HG02852 (cell line): ENCODE data around the gene NCOR1.
"Not testable (repeated sequence)": the region's sequence is repeated elsewhere in the genome, so short reads cannot be mapped to it uniquely, and the experiment has no call there.

Experiments used
- ATAC-seq: cut with Tn5 transposase; IDR thresholded peaks from one replicate; pipeline ENCODE4 v1.9.1; 2021; ENCODE audit warnings: mild to moderate bottlenecking, moderate library complexity; ENCODE audit not compliant: unreplicated experiment

The NCOR1 gene

GRCh38 chr17:16101440-16101839, 113.9 kb downstream of the NCOR1 start:
- ATAC-seq: no peak

- no peak for ATAC-seq
These were observed 114.5 kb downstream of the NCOR1 start for GRCh38 chr17:16100737-16101400.

DNA sequence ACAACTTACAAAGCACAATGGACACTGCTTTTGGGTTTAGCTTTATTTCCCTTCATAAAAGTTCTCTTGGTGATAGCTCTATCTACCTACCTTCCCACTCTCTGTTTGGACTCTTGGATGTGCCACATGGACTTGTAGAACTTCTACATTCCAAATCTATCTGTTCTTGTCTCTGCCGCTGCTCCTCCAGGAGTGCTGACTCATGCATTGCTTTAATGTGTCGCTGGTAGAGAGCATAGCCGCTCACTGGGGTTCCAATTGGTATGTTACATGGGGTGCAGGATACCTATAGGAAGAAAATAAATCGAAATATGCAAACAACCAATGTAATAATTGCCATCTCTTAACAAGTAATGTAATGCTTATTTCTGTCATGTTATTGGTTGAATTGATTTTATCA, 123.6 kb downstream of the NCOR1 start:
- no peak for ATAC-seq

DNA sequence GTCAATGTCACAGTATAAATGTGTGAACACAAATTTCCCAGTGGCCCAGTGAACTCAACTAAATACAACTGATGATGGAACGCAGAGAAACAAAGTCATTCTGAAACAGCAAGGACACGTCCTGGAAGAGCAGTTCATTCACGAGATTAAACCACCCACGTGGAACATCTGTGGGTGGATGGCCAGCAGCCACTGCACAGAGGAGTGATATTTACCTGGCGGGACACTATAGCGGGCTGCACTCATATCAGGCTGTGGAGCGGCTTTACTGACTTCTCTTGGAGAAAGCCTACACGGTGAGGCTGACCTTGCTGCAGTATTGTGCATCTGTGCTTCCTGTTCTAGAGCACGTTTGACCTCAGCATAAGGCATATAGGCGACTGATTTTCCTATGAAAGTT, 128.4 kb downstream of the NCOR1 start:
- ATAC-seq: no peak

DNA sequence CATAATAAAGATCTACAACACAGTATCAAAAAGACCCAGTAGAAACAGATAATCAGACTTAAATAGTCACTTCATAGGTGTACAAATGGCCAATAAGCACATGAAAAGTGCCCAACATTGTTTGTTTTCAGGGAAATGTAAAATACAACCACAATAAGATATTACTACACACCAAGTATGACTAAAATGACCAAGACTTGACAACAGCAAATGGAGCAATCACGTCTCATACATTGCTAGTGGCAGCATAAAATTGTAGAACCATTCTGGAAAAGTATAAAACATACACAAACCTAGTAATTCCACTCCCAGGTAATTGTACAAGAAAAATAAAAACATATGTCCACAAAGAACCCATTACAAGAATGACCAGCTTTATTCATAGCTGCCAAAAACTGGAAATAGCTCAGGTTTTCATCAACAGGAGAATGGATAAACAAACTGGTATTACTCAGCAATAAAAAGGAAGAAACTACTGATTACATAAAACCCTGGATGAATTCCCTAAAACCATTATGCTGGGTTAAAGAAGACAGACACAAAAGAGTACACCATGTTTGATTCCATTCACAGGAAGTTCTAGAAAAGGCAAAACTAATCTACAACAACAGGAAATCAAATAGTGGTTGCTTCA, 130.2 kb downstream of the NCOR1 start:
- ATAC-seq: no peak

- ATAC-seq: no peak
These were observed 132.1 kb downstream of the NCOR1 start for GRCh38 chr17:16083223-16083622.

DNA sequence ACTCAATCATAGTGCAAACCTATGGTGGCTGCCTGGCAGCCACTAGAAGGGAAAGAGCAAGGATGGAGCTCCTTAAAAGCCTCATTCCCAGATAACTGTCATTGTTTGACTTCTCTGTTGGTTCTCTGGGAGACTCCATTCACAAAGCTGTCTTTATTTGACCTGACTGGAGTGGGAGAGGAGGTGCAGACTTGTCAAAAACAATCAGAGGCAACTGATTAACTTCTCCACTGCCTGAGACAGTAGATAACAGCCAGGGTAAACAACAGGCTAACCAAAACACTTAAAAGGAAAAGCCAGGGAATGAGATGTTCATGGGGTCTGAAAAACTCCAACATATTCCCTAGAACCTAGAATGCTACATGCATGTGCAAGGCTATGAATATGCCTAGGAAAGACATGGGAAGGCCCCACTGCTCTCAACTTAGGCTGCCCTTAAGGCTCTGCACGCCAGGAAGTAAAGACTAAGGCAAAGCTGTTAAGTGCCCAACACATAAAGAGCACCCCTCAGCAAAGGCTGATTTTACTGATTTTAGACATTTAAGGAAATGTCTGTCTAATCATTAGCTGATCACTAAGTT, 133.7 kb downstream of the NCOR1 start:
- no peak for ATAC-seq

- ATAC-seq: no peak
These were observed 135.0 kb downstream of the NCOR1 start for GRCh38 chr17:16080366-16080765.

GRCh38 chr17:16075949-16076348, 139.4 kb downstream of the NCOR1 start:
- ATAC-seq: no peak

GRCh38 chr17:16074423-16074822, 140.9 kb downstream of the NCOR1 start:
- ATAC-seq: no peak

- ATAC-seq: no peak
These were observed 141.5 kb downstream of the NCOR1 start for GRCh38 chr17:16073845-16074244.

- ATAC-seq: no peak
These were observed 143.3 kb downstream of the NCOR1 start for GRCh38 chr17:16072031-16072430.

DNA sequence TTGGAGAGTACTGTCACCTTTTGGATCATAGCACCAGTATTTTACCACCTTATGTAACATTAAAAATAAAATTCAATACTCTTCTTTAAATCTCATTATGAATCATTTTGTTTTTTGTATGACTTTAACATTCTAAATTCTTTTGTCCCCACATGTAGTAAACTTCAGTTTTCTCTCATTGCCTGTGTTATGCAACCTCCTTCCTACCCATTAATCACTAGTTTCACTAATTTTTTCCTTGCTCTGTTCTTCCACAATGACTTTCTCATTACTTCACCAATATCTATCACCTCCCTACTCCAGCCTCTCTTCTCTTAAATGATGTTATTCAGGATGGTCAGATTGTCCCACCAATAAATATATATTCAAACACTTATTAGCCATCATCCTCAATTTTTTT, 147.0 kb downstream of the NCOR1 start:
- ATAC-seq: no peak

- ATAC-seq: no peak
These were observed 149.2 kb downstream of the NCOR1 start for GRCh38 chr17:16066125-16066524.

- no peak for ATAC-seq
These were observed 153.7 kb downstream of the NCOR1 start for GRCh38 chr17:16061631-16062030.

- not testable (repeated sequence) for ATAC-seq
These were observed 160.2 kb downstream of the NCOR1 start for GRCh38 chr17:16055139-16055538.

- no peak for ATAC-seq
These were observed 162.8 kb downstream of the NCOR1 start for GRCh38 chr17:16052486-16052885.

DNA sequence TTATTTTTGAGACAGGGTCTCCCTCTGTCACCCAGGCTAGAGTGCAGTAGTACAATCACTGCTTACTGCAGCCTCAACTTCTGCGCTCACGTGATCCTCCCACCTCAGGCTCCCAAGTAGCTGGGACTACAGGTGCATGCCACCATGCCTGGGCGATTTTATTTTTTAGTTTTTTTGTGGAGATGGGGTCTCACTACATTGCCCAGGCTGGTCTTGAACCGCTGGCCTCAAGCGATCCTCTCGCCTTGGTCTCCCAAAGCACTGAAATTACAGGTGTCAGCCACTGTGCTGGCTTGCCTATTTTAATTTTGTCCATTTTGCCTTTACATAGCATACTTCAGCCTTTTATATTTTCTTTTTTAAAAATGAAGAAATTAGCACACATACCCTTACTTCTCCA, 164.5 kb downstream of the NCOR1 start:
- ATAC-seq: no peak

GRCh38 chr17:16048811-16049449, 166.4 kb downstream of the NCOR1 start:
- no peak for ATAC-seq

- ATAC-seq: no peak
These were observed 168.4 kb downstream of the NCOR1 start for GRCh38 chr17:16046966-16047365.

DNA sequence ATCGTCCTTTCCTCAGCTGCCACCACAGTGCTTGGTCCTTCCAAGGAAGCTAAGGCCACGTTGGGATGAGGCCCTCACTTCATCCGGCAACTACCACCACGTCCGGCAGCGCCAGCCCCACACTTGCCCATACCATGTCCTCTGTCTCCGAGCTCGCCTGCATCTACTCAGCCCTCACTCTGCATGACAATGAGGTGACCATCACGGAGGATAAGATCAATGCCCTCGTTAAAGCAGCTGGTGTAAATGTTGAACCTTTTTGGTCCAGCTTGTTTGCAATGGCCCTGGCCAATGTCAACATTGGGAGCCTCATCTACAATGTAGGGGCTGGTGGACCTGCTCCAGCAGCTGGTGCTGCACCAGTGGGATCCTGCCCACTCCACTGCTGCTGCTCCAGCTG, 170.8 kb downstream of the NCOR1 start:
- ATAC-seq: no peak

- no peak for ATAC-seq
These were observed 174.6 kb downstream of the NCOR1 start for GRCh38 chr17:16040710-16041251.
